Measurements from ENCODE around the gene ATP1B2.

ATP1B2 gene

DNA sequence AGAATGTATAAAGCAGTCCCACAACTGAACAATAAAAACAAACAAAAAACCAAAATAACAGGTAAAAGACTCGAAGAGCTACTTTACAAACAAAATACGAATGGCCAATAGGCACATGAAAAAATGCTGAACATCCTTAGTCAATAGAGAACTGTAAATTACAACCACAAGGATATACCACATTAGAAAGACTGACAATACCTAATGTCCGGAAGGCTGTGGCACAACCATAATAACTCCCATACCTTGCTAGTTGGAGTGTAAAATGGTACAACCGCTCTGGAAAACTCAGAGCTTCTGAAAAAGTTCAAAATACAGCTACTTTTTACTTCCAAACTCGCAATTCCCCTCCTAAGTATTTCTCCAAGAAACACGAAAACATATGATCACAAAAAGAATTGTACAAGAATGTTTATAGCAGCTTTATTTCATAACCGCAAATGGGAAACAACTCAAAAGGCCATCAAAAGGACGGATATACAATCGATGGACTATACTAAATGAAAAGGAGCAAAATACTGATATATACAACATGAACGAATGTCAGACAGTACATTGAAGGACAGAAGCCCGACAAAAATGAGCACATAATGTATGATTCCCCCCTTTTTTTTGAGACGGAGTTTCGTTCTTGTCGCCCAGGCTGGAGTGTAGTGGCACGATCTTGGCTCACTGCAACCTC lies 34.3 kb downstream of the ATP1B2 start:
- no peak for ATAC-seq
- TF ChIP-seq TOX (CRISPR knock-in tag; IDR thresholded peaks at IDR 0.05; ENCODE audit: borderline replicate concordance): no peak

DNA sequence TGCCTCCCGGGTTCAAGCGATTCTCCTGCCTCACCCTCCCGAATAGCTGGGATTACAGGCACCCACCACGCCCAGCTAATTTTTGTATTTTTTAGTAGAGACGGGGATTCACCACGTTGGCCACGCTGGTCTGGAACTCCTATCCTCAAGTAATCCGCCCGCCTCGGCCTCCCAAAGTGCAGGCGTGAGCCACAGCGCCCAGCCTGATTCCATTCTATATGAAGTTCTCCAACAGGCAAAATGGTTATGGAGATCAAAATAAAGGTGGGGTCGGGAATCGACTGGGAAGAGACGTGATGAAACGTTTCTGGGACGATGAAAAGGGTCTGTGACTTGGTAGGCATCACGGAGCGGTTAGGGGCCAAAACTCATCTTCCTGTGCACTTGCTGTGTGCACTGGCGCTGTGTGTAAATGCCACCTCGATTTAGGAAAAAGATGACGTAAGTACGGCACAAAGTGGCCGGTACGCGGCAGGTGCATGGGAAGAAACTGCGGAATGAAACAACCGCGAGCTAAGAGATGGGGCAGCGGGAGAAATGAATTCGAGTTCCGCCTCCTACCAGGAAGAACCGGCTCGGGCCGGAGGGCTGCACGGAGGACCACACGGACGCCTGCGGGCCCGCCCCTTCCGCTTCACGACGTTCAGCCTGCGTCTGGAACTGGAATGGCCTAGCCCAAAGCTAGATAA lies 35.0 kb downstream of the ATP1B2 start:
- ATAC-seq: peak; percentile 70
- TF ChIP-seq, protein P1, sequence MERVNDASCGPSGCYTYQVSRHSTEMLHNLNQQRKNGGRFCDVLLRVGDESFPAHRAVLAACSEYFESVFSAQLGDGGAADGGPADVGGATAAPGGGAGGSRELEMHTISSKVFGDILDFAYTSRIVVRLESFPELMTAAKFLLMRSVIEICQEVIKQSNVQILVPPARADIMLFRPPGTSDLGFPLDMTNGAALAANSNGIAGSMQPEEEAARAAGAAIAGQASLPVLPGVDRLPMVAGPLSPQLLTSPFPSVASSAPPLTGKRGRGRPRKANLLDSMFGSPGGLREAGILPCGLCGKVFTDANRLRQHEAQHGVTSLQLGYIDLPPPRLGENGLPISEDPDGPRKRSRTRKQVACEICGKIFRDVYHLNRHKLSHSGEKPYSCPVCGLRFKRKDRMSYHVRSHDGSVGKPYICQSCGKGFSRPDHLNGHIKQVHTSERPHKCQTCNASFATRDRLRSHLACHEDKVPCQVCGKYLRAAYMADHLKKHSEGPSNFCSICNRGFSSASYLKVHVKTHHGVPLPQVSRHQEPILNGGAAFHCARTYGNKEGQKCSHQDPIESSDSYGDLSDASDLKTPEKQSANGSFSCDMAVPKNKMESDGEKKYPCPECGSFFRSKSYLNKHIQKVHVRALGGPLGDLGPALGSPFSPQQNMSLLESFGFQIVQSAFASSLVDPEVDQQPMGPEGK (CRISPR knock-in tag; IDR thresholded peaks at IDR 0.05; ENCODE audit: borderline replicate concordance): no peak
- TF ChIP-seq SNAI2 (CRISPR knock-in tag; IDR thresholded peaks at IDR 0.05) (no peak), OSR1 (CRISPR knock-in tag; IDR thresholded peaks at IDR 0.05) (no peak), ISL1 (CRISPR knock-in tag; IDR thresholded peaks at IDR 0.05) (no peak), ESRRG (CRISPR knock-in tag; IDR thresholded peaks at IDR 0.05) (no peak), GLIS3 (CRISPR knock-in tag; IDR thresholded peaks at IDR 0.05) (no peak), ARNTL (CRISPR knock-in tag; IDR thresholded peaks at IDR 0.05; ENCODE audit: borderline replicate concordance, low read depth) (no peak), BACH2 (CRISPR knock-in tag; IDR thresholded peaks at IDR 0.05; ENCODE audit: borderline replicate concordance) (no peak), CSDC2 (CRISPR knock-in tag; IDR thresholded peaks at IDR 0.05) (peak; percentile 66; the same call in 1 of the 2 replicates), RARB (CRISPR knock-in tag; IDR thresholded peaks at IDR 0.05) (no peak), ZFP3 (CRISPR knock-in tag; IDR thresholded peaks at IDR 0.05) (0 out of 2 replicates have a peak, but pooled peaks have one; percentile 12)
- TF ChIP-seq, protein P2, sequence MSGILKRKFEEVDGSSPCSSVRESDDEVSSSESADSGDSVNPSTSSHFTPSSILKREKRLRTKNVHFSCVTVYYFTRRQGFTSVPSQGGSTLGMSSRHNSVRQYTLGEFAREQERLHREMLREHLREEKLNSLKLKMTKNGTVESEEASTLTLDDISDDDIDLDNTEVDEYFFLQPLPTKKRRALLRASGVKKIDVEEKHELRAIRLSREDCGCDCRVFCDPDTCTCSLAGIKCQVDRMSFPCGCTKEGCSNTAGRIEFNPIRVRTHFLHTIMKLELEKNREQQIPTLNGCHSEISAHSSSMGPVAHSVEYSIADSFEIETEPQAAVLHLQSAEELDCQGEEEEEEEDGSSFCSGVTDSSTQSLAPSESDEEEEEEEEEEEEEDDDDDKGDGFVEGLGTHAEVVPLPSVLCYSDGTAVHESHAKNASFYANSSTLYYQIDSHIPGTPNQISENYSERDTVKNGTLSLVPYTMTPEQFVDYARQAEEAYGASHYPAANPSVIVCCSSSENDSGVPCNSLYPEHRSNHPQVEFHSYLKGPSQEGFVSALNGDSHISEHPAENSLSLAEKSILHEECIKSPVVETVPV (CRISPR knock-in tag; IDR thresholded peaks at IDR 0.05): no peak
- TF ChIP-seq, protein P3, sequence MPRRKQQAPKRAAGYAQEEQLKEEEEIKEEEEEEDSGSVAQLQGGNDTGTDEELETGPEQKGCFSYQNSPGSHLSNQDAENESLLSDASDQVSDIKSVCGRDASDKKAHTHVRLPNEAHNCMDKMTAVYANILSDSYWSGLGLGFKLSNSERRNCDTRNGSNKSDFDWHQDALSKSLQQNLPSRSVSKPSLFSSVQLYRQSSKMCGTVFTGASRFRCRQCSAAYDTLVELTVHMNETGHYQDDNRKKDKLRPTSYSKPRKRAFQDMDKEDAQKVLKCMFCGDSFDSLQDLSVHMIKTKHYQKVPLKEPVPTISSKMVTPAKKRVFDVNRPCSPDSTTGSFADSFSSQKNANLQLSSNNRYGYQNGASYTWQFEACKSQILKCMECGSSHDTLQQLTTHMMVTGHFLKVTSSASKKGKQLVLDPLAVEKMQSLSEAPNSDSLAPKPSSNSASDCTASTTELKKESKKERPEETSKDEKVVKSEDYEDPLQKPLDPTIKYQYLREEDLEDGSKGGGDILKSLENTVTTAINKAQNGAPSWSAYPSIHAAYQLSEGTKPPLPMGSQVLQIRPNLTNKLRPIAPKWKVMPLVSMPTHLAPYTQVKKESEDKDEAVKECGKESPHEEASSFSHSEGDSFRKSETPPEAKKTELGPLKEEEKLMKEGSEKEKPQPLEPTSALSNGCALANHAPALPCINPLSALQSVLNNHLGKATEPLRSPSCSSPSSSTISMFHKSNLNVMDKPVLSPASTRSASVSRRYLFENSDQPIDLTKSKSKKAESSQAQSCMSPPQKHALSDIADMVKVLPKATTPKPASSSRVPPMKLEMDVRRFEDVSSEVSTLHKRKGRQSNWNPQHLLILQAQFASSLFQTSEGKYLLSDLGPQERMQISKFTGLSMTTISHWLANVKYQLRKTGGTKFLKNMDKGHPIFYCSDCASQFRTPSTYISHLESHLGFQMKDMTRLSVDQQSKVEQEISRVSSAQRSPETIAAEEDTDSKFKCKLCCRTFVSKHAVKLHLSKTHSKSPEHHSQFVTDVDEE (CRISPR knock-in tag; IDR thresholded peaks at IDR 0.05): no peak
- TF ChIP-seq, protein P4, sequence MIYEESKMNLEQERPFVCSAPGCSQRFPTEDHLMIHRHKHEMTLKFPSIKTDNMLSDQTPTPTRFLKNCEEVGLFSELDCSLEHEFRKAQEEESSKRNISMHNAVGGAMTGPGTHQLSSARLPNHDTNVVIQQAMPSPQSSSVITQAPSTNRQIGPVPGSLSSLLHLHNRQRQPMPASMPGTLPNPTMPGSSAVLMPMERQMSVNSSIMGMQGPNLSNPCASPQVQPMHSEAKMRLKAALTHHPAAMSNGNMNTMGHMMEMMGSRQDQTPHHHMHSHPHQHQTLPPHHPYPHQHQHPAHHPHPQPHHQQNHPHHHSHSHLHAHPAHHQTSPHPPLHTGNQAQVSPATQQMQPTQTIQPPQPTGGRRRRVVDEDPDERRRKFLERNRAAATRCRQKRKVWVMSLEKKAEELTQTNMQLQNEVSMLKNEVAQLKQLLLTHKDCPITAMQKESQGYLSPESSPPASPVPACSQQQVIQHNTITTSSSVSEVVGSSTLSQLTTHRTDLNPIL (CRISPR knock-in tag; IDR thresholded peaks at IDR 0.05; ENCODE audit: low read depth): no peak

DNA sequence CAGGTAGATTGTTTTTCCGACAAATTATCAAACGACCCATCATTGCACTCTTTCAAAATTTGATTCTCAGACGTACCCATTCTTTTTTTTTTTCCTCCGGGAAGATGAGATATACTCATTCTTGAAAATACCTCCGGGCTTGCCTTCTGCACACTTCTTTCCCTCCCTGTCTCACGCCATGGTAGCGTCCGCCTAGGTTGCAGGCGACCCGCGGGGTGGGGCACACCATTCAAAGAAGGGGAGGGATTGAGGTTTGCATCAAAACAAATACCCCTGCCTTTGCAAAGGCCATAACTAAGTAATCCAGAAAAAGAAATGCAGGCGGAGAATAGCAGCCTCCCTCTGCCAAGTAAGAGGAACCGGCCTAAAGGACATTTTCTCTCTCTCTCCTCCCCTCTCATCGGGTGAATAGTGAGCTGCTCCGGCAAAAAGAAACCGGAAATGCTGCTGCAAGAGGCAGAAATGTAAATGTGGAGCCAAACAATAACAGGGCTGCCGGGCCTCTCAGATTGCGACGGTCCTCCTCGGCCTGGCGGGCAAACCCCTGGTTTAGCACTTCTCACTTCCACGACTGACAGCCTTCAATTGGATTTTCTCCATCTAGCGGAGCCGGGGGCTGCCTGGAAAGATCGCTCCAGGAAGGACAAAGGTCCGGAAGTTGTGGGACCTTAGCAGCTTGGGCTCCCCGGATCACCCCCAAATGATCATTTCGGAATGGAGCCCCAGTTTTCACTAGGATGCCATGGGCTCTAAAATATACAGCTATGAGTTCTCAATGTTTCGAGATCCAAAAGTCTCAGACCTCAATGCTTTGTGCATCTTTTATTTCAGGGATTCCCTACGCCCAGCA lies 35.7 kb downstream of the ATP1B2 start:
- peak; percentile 54 for ATAC-seq
- TF ChIP-seq, protein P1 (CRISPR knock-in tag; IDR thresholded peaks at IDR 0.05; ENCODE audit: borderline replicate concordance): peak; percentile 13; the same call in 1 of the 2 replicates
- TF ChIP-seq PPARA (CRISPR knock-in tag; IDR thresholded peaks at IDR 0.05; ENCODE audit: borderline replicate concordance): no peak
- no peak for TF ChIP-seq ZC3H10 (CRISPR knock-in tag; IDR thresholded peaks at IDR 0.05)
- TF ChIP-seq ZFP3 (CRISPR knock-in tag; IDR thresholded peaks at IDR 0.05): no peak
- no peak for TF ChIP-seq ZFP30 (CRISPR knock-in tag; IDR thresholded peaks at IDR 0.05)
- TF ChIP-seq, protein P2 (CRISPR knock-in tag; IDR thresholded peaks at IDR 0.05): no peak
- TF ChIP-seq TCF4 (CRISPR knock-in tag; IDR thresholded peaks at IDR 0.05; ENCODE audit: borderline replicate concordance): no peak
- TF ChIP-seq, protein P3 (CRISPR knock-in tag; IDR thresholded peaks at IDR 0.05): no peak
- TF ChIP-seq ESRRG (CRISPR knock-in tag; IDR thresholded peaks at IDR 0.05): peak; percentile 70; the same call in 1 of the 2 replicates
- TF ChIP-seq ISL1 (CRISPR knock-in tag; IDR thresholded peaks at IDR 0.05): no peak
- no peak for TF ChIP-seq CSDC2 (CRISPR knock-in tag; IDR thresholded peaks at IDR 0.05)
- no peak for TF ChIP-seq ARNTL (CRISPR knock-in tag; IDR thresholded peaks at IDR 0.05; ENCODE audit: borderline replicate concordance, low read depth)
- TF ChIP-seq OSR1 (CRISPR knock-in tag; IDR thresholded peaks at IDR 0.05): no peak
- TF ChIP-seq ZNF70 (CRISPR knock-in tag; IDR thresholded peaks at IDR 0.05): no peak

Data from SK-N-SH treated with all-trans-retinoic acid at 6 μM for 48 hours (cell line).